Measurements from ENCODE around the gene WDR73.

- TF ChIP-seq CTCF (conservative IDR thresholded peaks at IDR 0.05; ENCODE audit: low read depth, low read length) (no peak), EZH2 (IDR thresholded peaks at IDR 0.05; ENCODE audit: low read length, unreplicated experiment) (no peak), EZH2phosphoT487 (IDR thresholded peaks at IDR 0.05; ENCODE audit: borderline replicate concordance, low read length) (no peak)
Measured at GRCh38 chr15:84648539-84648938, 5.5 kb downstream of the WDR73 start.

All from PC-3 (cell line).